Forelimb muscle (tissue), 1 donor: ENCODE results near the gene TAAR5. TPM values are rescaled to one million over a fixed set of nuclear protein-coding genes. Genes with fewer than 3 reads are reported as not detected.
"Not testable (repeated sequence)": the region's sequence is repeated elsewhere in the genome, so short reads cannot be mapped to it uniquely, and the experiment has no call there.

Source experiments
- DNase-seq: peaks from one replicate; pipeline ENCODE4 v3.0.0-alpha.2; 2013; ENCODE audit warnings: low read depth
- polyA plus RNA-seq: library from polyadenylated mRNA; unstranded; fragments of 120-200 nt; gene quantifications from one replicate; pipeline ENCODE4 v1.2.1, GENCODE V29; 2013; ENCODE audit not compliant: insufficient read length

Gene TAAR5
- polyA plus RNA-seq, 1 donor = not detected

GRCh38 chr6:132570221-132570777 is 19.2 kb downstream of the TAAR5 start, which contains the start of gene TAAR6:
TSS of gene TAAR6 (plus strand) at chr6:132570322. CDS start at chr6:132570322, 0 bp downstream.
- no peak for DNase-seq

- DNase-seq = no peak
Observed at GRCh38 chr6:132569170-132569569, 20.4 kb downstream of the TAAR5 start.

- DNase-seq = no peak
Observed at GRCh38 chr6:132568611-132569010, 20.9 kb downstream of the TAAR5 start.

DNA sequence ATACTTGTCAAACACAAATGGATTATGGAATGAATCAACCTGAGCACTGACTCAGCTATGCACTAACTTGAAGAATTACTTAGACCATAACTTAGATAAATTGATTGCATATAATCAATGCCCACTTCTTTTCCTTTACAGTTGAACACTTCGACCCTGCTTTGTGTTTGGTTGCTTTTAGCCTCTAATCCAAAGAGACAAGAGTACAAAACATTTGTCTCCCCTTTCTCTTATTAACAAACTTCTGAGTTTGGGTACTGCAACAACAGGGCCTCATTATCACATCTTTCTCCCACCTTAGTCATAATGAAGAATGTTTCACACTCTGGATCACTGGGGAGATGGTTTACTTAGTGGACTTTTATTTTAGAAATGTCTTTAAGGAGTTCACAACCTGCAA is 22.0 kb downstream of the TAAR5 start:
- DNase-seq = no peak

DNA sequence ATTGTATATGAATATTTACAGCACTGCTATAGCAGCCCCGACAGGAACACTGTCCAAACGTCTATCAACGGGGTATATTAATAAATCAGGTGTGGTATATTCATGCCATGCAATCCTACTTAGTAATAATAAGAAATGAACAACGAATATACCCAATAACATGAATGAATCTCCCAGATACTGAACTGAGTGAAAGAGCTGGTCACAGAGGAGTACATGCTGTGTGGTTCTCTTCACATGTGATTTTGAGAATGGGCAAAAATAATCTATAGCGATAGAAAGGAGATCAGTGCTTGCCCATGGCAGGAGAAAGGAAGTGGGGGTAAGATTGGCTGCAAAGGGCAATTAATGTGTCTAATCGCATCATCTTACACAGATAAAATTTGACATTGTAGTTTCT is 23.1 kb downstream of the TAAR5 start:
- no peak for DNase-seq

DNA sequence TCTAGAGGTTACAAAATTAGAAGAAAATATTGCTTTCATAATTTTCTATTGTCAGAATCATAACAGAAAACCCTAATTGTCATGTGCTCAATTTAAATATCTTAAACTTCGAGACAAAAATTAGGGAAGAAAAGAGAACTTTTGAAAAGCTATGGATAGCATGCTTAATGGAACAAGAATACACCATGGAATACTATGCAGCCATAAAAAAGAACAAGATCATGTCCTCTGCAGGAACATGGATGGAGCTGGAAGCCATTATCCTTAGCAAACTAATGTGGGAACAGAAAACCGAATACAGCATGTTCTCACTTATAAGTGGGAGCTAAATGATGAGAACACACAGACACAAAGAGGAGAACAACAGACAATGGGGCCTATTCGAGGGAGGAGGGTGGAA is 29.5 kb downstream of the TAAR5 start:
- DNase-seq = not testable (repeated sequence)

DNA sequence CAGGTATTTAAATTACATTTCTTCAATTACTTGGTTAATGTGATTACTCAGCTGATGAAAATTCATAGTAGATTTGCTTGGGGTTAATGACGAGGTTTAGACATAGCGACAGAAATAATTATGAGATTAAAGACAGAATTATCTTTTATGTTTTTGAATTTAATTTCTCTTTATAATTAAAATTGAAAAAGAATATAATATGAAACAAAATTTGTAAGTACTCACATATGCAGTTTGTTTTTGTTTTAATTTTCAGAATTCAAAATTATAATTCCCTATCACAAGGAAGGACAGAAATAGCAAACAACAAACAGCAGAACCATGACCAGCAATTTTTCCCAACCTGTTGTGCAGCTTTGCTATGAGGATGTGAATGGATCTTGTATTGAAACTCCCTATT is 37.2 kb downstream of the TAAR5 start, which contains the start of gene TAAR8:
TAAR8 (plus strand) TSS at position 301 of the 400 bp plus-strand sequence; CDS start at position 322, 21 bp downstream.
- DNase-seq = no peak

DNA sequence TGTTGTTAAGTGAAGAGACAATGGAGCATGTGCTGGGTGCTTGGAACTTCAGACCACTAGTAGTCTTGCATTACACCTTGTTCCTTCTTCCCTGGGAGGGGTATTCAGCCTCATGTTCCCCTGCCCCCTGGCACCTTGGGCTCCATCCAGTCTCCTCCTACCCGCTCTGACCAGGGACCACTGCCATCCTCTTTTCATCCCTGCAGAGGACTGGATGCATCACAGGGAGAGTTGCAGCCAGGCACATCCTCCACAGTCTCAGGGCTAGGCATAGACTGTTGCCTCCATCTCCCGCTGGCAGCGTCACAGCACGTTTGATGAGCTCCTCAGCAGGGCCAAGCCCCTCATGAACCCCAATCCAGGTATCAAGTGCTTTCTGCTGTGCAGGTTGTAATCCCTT is 38.3 kb downstream of the TAAR5 start:
- DNase-seq = no peak

DNA sequence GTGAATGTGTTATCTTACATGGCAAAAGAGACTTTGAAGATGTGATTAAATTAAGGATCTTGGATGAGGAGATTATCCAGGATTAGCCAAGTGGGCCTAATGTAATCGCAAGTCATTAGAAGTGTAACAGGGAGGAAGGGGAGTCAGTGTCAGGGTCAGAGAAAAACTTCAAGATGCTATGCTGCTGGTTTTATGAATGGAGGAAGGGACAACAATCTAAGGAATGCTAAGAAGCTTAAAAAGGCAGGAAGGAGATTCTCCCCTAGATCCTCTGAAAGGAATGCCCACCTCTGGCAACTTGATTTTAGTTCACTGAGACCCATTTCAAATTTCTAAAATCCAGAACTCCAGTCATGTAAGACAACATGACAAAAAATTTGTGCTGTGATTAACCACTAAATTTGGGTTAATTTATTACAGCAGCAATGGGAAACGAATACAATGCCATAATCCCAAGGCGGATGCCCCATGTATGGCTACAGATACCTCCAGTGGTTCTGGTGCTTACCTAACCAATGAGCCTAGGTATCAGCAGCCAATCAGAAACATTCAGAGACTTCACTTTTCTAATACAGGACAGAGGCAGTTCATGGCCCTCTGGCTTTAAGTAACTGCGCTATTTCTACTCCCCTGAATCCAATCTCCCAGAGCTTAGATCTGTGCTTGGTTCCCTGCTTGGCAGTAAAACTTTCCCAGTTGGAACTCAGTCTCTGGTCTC is 40.6 kb downstream of the TAAR5 start:
- DNase-seq = no peak

DNA sequence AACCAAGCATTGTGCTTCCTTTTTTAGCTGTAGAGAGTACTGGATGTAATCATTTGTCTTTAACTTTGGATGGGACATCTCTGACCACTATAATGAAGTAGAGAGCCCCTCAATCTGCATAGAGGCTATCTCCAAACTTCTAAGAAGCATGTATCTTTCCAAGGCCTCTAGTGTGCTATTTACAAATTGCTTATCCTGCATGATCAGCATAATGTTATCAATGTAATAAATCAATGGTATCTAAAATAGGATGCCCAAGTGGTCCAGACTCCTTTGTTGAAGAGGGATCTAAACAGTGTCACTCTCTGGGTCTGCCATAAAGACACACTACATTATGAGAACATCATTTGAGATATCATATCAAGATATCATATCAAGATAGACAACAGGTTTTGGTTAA is 44.7 kb downstream of the TAAR5 start:
- no peak for DNase-seq

Other genes with a start within 250 kb of the TAAR5 start
- gene MOXD1, start 188.3 kb downstream of the TAAR5 start, polyA plus RNA-seq = 2.8 TPM
- gene STX7, start 76.6 kb downstream of the TAAR5 start, polyA plus RNA-seq = 34.9 TPM
- gene TAAR9, start 51.5 kb downstream of the TAAR5 start, polyA plus RNA-seq = not detected
- not detected for gene TAAR8, start 37.1 kb downstream of the TAAR5 start, polyA plus RNA-seq
- not detected for gene TAAR6, start 19.4 kb downstream of the TAAR5 start, polyA plus RNA-seq
- not detected for gene TAAR2, start 34.5 kb upstream of the TAAR5 start, polyA plus RNA-seq
- gene TAAR1, start 69.4 kb upstream of the TAAR5 start, polyA plus RNA-seq = not detected
- gene VNN1, start 124.3 kb upstream of the TAAR5 start, polyA plus RNA-seq = 0.28 TPM
- gene VNN2, start 168.2 kb upstream of the TAAR5 start, polyA plus RNA-seq = 0.29 TPM
- 7.7 TPM for gene SLC18B1, start 208.9 kb upstream of the TAAR5 start, polyA plus RNA-seq
- 2,541 TPM for gene RPS12, start 224.8 kb upstream of the TAAR5 start, polyA plus RNA-seq